GM12874 (cell line): Measurements from ENCODE around the gene STRA6.

Source experiments
- CTCF ChIP-seq: IDR thresholded peaks from 2 replicates; pipeline ENCODE4 v1.5.1; 2011; ENCODE audit warnings: low read depth, mild to moderate bottlenecking, control low read depth, low read length, moderate library complexity; ENCODE audit not compliant: insufficient read depth

The STRA6 gene

DNA sequence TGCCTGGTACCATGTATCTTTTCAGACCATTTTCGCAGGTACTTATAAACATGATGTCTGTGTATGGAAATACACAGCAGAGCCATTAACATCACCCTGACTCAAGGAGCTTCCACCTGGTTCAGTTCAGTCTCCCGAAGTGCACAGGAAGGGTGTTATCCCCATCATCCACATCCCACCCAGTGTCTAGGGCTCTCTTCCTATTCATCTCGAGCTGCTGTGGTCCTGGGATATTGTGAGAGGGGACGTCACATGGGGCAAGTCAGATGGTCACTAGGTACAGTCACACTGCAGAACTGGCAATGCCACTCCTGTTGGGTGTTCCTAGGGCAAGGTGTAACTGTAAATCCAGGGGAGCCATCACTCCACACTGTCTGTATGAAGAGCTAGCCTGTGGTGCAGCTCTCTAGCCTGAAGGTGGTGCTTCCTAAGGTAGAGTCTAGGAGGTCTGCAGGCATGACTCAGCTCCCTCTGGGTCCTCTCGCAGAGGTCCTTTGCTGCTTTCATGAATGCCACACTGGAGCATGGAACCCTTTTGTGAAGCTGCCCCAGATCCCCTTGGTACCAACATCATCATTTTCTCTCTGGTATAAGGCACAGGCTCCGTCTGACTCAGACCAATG is 58.3 kb downstream of the STRA6 start:
- 0 out of 2 replicates have a peak, but pooled peaks have one; percentile 11 for TF ChIP-seq CTCF

GRCh38 chr15:74141591-74141990 is 61.0 kb downstream of the STRA6 start:
- no peak for TF ChIP-seq CTCF

- TF ChIP-seq CTCF, result no peak
These were observed 63.9 kb downstream of the STRA6 start for GRCh38 chr15:74138642-74139041.

GRCh38 chr15:74137537-74137894 is 65.1 kb downstream of the STRA6 start:
- TF ChIP-seq CTCF, result no peak

DNA sequence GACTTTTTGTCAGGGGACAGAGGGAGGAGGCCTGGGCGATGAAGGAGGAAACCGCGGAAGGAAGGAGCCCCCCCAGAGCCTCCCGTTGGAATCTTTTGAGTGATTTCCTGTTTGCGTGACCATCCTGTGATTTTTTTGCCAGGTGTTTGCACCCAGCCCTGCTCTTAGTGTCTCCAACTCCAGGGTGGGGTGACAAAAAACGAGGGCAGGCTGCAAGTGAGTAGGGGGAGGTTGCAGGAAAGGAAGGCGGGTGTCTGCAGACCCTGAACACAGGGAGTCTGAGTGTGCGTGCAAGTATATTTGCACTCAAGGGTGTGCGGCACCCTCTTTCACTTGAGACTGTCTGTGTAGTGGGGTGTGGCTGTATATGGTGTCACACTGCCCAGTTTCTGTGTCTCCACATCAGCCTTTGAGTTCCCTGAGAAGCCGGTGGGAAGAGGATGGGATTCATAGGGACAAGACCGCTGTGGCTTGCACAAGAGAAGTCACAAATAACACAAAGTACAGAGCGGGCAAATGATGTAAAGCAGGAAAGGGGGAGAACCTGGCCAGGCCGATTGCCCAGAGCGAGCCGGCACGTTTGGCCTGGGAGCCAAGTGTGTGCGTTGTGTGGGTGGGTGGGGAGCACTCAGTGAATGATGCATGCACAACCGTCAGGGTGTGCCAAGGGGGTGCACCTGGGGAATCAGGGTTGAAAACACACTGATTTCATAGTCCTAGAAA is 65.6 kb downstream of the STRA6 start:
- no peak for TF ChIP-seq CTCF

GRCh38 chr15:74136540-74136813 is 66.1 kb downstream of the STRA6 start:
- TF ChIP-seq CTCF, result no peak

GRCh38 chr15:74135041-74135565 is 67.5 kb downstream of the STRA6 start:
- no peak for TF ChIP-seq CTCF
